HepG2 (cell line): ENCODE measurements around the gene HIVEP2. TPM values are rescaled to one million over a fixed set of nuclear protein-coding genes. Genes with fewer than 3 reads are reported as not detected.

Source experiments
- BCL6 ChIP-seq: IDR thresholded peaks from 2 replicates; pipeline ENCODE4 v1.6.1; 2016; ENCODE audit warnings: missing genetic modification reagents, missing compliant biosample characterization
- CBX5 ChIP-seq: sonication (generic); formaldehyde crosslinking; IDR thresholded peaks from 2 replicates; pipeline ENCODE4 v1.4.0; 2020; ENCODE audit warnings: missing genetic modification reagents, borderline replicate concordance
- GLI4 ChIP-seq: sonication (generic); formaldehyde crosslinking; IDR thresholded peaks from 2 replicates; pipeline ENCODE4 v1.5.1; 2020; ENCODE audit warnings: missing genetic modification reagents, mild to moderate bottlenecking, moderate library complexity, borderline replicate concordance
- GPN1 ChIP-seq: sonication (generic); formaldehyde crosslinking; IDR thresholded peaks from 2 replicates; pipeline ENCODE4 v1.5.1; 2020; ENCODE audit warnings: missing genetic modification reagents, borderline replicate concordance
- GTF3A ChIP-seq: sonication (generic); formaldehyde crosslinking; conservative IDR thresholded peaks from 2 replicates; pipeline ENCODE4 v1.4.0; 2020; ENCODE audit warnings: mild to moderate bottlenecking, missing genetic modification reagents
- GZF1 ChIP-seq: sonication (generic); formaldehyde crosslinking; IDR thresholded peaks from 2 replicates; pipeline ENCODE4 v1.5.1; 2020; ENCODE audit warnings: mild to moderate bottlenecking, missing genetic modification reagents
- HCFC1 ChIP-seq: fragments of 150-350 bp; IDR thresholded peaks from 2 replicates; pipeline ENCODE4 v1.6.1; 2014; ENCODE audit warnings: low read depth, low read length
- KAT8 ChIP-seq: IDR thresholded peaks from 2 replicates; pipeline ENCODE4 v1.6.1; 2016; ENCODE audit warnings: missing genetic modification reagents, missing compliant biosample characterization
- KLF12 ChIP-seq: sonication (generic); formaldehyde crosslinking; IDR thresholded peaks from 2 replicates; pipeline ENCODE4 v1.4.0; 2020; ENCODE audit warnings: missing genetic modification reagents, borderline replicate concordance
- LCORL ChIP-seq, 2 experiments: fragments of 450-650 bp in 1 of 2; sonication (generic) in 1 of 2; formaldehyde crosslinking in 1 of 2; IDR thresholded peaks; 2 replicates each; pipeline versions ENCODE4 v1.5.0 to v1.6.1; 2017 to 2020; ENCODE audit warnings: antibody characterized with exemption in 1 of 2, missing genetic modification reagents in 1 of 2
- PAWR ChIP-seq: sonication (generic); formaldehyde crosslinking; IDR thresholded peaks from 2 replicates; pipeline ENCODE4 v1.4.0; 2020; ENCODE audit warnings: missing genetic modification reagents, mild to moderate bottlenecking, borderline replicate concordance
- POLR2A ChIP-seq, 2 experiments: IDR thresholded peaks; 2 replicates each; pipeline ENCODE4 v1.6.1; 2011; ENCODE audit warnings: low read depth in 2 of 2, low read length in 2 of 2, mild to moderate bottlenecking in 1 of 2, moderate library complexity in 1 of 2; ENCODE audit not compliant: insufficient read depth in 1 of 2
- RFX3 ChIP-seq: IDR thresholded peaks from 2 replicates; pipeline ENCODE4 v1.6.1; 2016; ENCODE audit warnings: missing biosample characterization, missing genetic modification reagents
- SIN3A ChIP-seq: IDR thresholded peaks from 2 replicates; pipeline ENCODE4 v1.6.1; 2011; ENCODE audit warnings: low read depth, mild to moderate bottlenecking, control low read depth, low read length, borderline replicate concordance
- SP1 ChIP-seq, 2 experiments: fragments of 450-650 bp in 1 of 2; sonication (generic) in 1 of 2; formaldehyde crosslinking in 1 of 2; IDR thresholded peaks; 2 replicates each; pipeline versions ENCODE4 v1.4.0 to v1.6.1; 2016 to 2020; ENCODE audit warnings: missing genetic modification reagents in 1 of 2
- SP4 ChIP-seq: sonication (generic); formaldehyde crosslinking; IDR thresholded peaks from 2 replicates; pipeline ENCODE4 v1.8.1; 2023; ENCODE audit warnings: mild to moderate bottlenecking, missing genetic modification reagents
- TBX2 ChIP-seq: sonication (generic); formaldehyde crosslinking; IDR thresholded peaks from 2 replicates; pipeline ENCODE4 v1.5.0; 2020; ENCODE audit warnings: missing genetic modification reagents, mild to moderate bottlenecking, borderline replicate concordance
- TFE3 ChIP-seq: IDR thresholded peaks from 2 replicates; pipeline ENCODE4 v1.6.1; 2016
- ZC3H4 ChIP-seq: sonication (generic); formaldehyde crosslinking; IDR thresholded peaks from 2 replicates; pipeline ENCODE4 v1.4.0; 2020; ENCODE audit warnings: missing genetic modification reagents, borderline replicate concordance
- ZFP36L2 ChIP-seq: sonication (generic); formaldehyde crosslinking; IDR thresholded peaks from 2 replicates; pipeline ENCODE4 v1.4.0; 2020; ENCODE audit warnings: missing genetic modification reagents
- ZNF160 ChIP-seq: sonication (generic); formaldehyde crosslinking; IDR thresholded peaks from 2 replicates; pipeline ENCODE4 v1.8.0; 2022; ENCODE audit warnings: mild to moderate bottlenecking, inconsistent platforms, missing genetic modification reagents
- ZNF180 ChIP-seq: sonication (generic); formaldehyde crosslinking; IDR thresholded peaks from 2 replicates; pipeline ENCODE4 v1.4.0; 2020; ENCODE audit warnings: low read depth, missing genetic modification reagents, borderline replicate concordance
- ZNF24 ChIP-seq: fragments of 450-650 bp; IDR thresholded peaks from 2 replicates; pipeline ENCODE4 v1.6.1; 2017; ENCODE audit warnings: antibody characterized with exemption, mild to moderate bottlenecking
- ZNF292 ChIP-seq: sonication (generic); formaldehyde crosslinking; IDR thresholded peaks from 2 replicates; pipeline ENCODE4 v1.8.1; 2022; ENCODE audit warnings: mild to moderate bottlenecking, low read depth, missing genetic modification reagents, borderline replicate concordance
- ZNF557 ChIP-seq: sonication (generic); formaldehyde crosslinking; IDR thresholded peaks from 2 replicates; pipeline ENCODE4 v1.4.0; 2020; ENCODE audit warnings: missing genetic modification reagents
- ZNF670 ChIP-seq: sonication (generic); formaldehyde crosslinking; IDR thresholded peaks from 2 replicates; pipeline ENCODE4 v1.8.0; 2022; ENCODE audit warnings: mild to moderate bottlenecking, missing genetic modification reagents, borderline replicate concordance
- ZNF784 ChIP-seq: sonication (generic); formaldehyde crosslinking; IDR thresholded peaks from 2 replicates; pipeline ENCODE4 v1.5.1; 2020; ENCODE audit warnings: missing genetic modification reagents, mild to moderate bottlenecking, borderline replicate concordance
- polyA plus RNA-seq, 8 experiments: library from polyadenylated mRNA; depleted of rRNA in 3 of 8; stranded (reverse) in 7 of 8; unstranded in 1 of 8; fragments of >200 nt; fragmentation: Illumina TruSeq in 4 of 8; extraction: Trizol in 4 of 8; gene quantifications; 2 replicates each; pipeline versions ENCODE4 v1.2.1 to v1.2.3, GENCODE V29; 2011 to 2016; ENCODE audit warnings: low read depth in 4 of 8, missing spikeins in 1 of 8, mixed read lengths in 1 of 8; ENCODE audit not compliant: insufficient read depth in 1 of 8
- total RNA-seq, 5 experiments: library from RNA; depleted of rRNA; stranded (reverse); fragments of >200 nt; fragmentation: Illumina TruSeq; extraction: Trizol; gene quantifications; 2 replicates each; pipeline ENCODE4 v1.2.3, GENCODE V29; 2016; ENCODE audit warnings: low read depth in 1 of 5
- TF ChIP-seq, protein P1 (sequence below): sonication (generic); formaldehyde crosslinking; IDR thresholded peaks from 2 replicates; pipeline ENCODE4 v1.4.0; 2020; ENCODE audit warnings: mild to moderate bottlenecking, missing genetic modification reagents
- TF ChIP-seq, protein P2 (sequence below): IDR thresholded peaks from 2 replicates; pipeline ENCODE4 v1.6.1; 2016; ENCODE audit warnings: low read depth, borderline replicate concordance

HIVEP2 gene
- total and polyA plus RNA-seq, 2 of the 13 experiments (the other 11 are each of a cell fraction or from before 2014, with no cell fraction given): 3.4 to 12.9 TPM

- TF ChIP-seq, protein P1, sequence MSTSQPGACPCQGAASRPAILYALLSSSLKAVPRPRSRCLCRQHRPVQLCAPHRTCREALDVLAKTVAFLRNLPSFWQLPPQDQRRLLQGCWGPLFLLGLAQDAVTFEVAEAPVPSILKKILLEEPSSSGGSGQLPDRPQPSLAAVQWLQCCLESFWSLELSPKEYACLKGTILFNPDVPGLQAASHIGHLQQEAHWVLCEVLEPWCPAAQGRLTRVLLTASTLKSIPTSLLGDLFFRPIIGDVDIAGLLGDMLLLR (CRISPR knock-in tag): no peak
- TF ChIP-seq BCL6: no peak
- TF ChIP-seq, protein P2, sequence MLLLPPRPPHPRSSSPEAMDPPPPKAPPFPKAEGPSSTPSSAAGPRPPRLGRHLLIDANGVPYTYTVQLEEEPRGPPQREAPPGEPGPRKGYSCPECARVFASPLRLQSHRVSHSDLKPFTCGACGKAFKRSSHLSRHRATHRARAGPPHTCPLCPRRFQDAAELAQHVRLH (CRISPR knock-in tag): no peak
- no peak for TF ChIP-seq ZFP36L2 (CRISPR knock-in tag)
- TF ChIP-seq SIN3A: peak; percentile 18; the same call in 1 of the 2 replicates
- peak; percentile 82 for TF ChIP-seq ZNF292
- TF ChIP-seq KLF12 (CRISPR knock-in tag): no peak
- TF ChIP-seq ZNF784: no peak
- TF ChIP-seq GTF3A: no peak
- no peak for TF ChIP-seq TBX2 (CRISPR knock-in tag)
- TF ChIP-seq SP1 (IDR thresholded peaks at IDR 0.05): no peak
- no peak for TF ChIP-seq SP1 (CRISPR knock-in tag; IDR thresholded peaks at IDR 0.05)
- no peak for TF ChIP-seq PAWR (CRISPR knock-in tag)
- 0 out of 2 replicates have a peak, but pooled peaks have one; percentile 55 for TF ChIP-seq ZNF670 (CRISPR knock-in tag)
- TF ChIP-seq ZC3H4 (CRISPR knock-in tag): peak; percentile 31; the same call in 1 of the 2 replicates
- no peak for TF ChIP-seq ZNF180 (CRISPR knock-in tag)
- no peak for TF ChIP-seq LCORL (IDR thresholded peaks at IDR 0.05)
- no peak for TF ChIP-seq LCORL (CRISPR knock-in tag; IDR thresholded peaks at IDR 0.05)
- no peak for TF ChIP-seq ZNF557 (CRISPR knock-in tag)
- TF ChIP-seq KAT8: no peak
- 0 out of 2 replicates have a peak, but pooled peaks have one; percentile 5 for TF ChIP-seq GLI4 (CRISPR knock-in tag)
- TF ChIP-seq GZF1: no peak
- peak in 1 of 2 experiments; percentile 55; a peak in 2 of 4 replicates for TF ChIP-seq POLR2A (IDR thresholded peaks at IDR 0.05; ENCODE audit: insufficient read depth in 1 of 2, low read depth in 2 of 2, low read length in 2 of 2)
- no peak for TF ChIP-seq RFX3 (CRISPR knock-in tag)
- TF ChIP-seq CBX5 (CRISPR knock-in tag): no peak
- TF ChIP-seq GPN1 (CRISPR knock-in tag): no peak
- no peak for TF ChIP-seq ZNF160
- TF ChIP-seq SP4 (CRISPR knock-in tag): no peak; the same call in 1 of the 2 replicates
- TF ChIP-seq ZNF24: no peak
- no peak for TF ChIP-seq HCFC1
- 0 out of 2 replicates have a peak, but pooled peaks have one; percentile 19 for TF ChIP-seq TFE3
Observed at GRCh38 chr6:142945446-142946180, 637 bp upstream of the HIVEP2 start (continued).
